ENCODE results near the gene CALML4.
"Not testable (repeated sequence)": the region's sequence is repeated elsewhere in the genome, so short reads cannot be mapped to it uniquely, and the experiment has no call there.

CALML4 gene

DNA sequence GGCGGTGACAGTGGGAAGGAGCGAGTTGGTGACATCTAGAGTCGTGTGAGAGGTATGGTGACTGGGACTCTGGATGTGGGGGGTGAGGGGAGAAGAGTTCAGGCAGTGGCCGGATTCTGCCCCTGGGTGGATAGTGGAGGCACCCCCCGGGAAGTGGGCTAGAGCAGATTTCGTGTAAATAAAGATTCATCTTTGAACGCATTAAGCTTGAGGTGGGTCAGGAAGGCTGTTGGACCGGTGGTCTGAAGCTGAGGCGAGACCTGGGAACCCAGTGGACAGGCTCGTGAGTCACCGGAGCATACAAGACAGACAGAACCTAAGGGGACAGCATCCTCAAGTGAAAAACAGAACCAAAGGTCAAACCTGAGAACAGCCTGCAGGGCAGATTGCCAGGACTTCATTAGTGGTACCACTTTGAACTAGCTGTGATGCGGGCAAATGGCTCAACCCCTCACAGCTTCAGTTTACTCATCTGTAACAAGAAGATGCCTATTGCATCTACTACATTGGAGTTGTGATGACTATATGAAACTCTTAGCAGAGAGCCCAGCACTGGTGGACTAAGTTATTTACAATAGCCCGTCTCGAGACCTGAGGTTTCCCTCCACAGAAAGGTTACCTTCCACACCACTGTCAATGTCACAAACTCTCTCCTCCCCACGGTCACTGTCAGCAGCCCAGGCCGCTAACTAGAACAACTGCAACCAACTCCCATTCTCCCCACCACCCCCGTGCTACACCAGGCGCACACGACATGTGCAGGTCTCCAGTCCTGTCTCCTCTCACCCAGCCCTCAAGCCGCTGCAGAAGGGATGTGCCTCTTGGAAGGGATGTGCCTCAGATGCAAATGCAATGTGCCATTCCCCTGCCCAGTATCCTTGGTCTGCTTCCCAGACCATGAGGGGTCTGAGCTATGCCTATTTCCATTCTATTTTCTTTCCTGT lies 25.3 kb upstream of the CALML4 start:
- POLR2A ChIA-PET: no interaction called here
- TF ChIP-seq CTCF (IDR thresholded peaks at IDR 0.05; ENCODE audit: control extremely low read depth, extremely low read depth, low read depth, missing control alignments): no peak
- no peak for DNase-seq (ENCODE audit: extremely low spot score)
- CTCF ChIA-PET: interaction anchor here (2.1 to 5.0 kb wide), 3 partner anchors 20 to 76 kb away, joined by 4 to 29 read pairs (median 25); no protein-coding TSS in a partner anchor

DNA sequence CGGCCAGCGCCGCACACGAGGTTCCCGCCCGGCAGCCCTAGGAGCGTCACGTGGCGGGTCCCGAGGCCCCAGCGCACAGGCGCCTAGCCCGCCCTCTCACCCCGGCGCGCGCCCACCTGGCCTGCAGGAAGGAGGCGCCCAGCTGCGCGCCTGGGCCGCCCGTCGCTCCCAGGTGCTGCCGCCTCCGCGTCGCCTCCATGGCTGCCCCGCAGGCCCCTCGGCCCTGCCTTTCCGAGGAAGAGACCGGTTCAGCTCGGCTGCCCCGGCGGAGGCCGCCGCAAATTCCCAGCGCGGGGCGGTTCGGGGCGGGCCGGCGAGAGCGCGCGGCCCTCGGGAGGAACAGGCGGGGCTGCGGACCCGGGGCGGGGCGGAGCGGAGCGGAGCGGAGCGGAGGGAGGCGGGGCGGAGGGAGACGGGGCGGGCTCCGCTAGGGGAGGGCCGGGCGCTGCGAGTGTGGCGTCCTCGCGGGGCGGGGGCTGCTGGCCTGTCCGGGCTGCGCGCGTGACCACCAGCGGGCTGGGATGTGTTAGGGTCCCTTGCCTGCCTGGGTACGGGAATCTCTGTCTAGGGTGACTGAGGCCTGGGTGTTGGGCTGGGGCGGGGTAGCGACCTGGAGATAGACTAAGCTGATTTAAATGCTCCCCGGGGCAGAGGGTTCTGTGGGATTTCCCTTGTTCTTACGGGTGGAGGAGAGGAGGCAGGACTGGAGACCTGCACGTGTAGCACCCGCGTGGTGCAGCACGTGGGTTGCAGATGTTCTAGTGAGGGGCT lies 24.4 kb upstream of the CALML4 start, which contains the start of gene CLN6:
TSS of gene CLN6 (minus strand) at position 343 of the 771 bp plus-strand sequence. CDS start at position 199, 144 bp downstream.
- POLR2A ChIA-PET: interaction anchor here (0.6 kb wide), 1 partner anchor 35 kb away, joined by 3 read pairs; no protein-coding TSS in a partner anchor
- TF ChIP-seq CTCF (IDR thresholded peaks at IDR 0.05; ENCODE audit: control extremely low read depth, extremely low read depth, low read depth, missing control alignments): no peak
- peak; percentile 95 for DNase-seq (ENCODE audit: extremely low spot score)
- CTCF ChIA-PET: interaction anchor here (1.2 to 5.0 kb wide), 6 partner anchors 10 to 392 kb away, joined by 3 to 29 read pairs (median 4); no protein-coding TSS in a partner anchor

GRCh38 chr15:68228971-68229385 lies 23.8 kb upstream of the CALML4 start:
- POLR2A ChIA-PET: interaction anchor here (0.6 kb wide), 1 partner anchor 34 kb away, joined by 3 read pairs; no protein-coding TSS in a partner anchor
- TF ChIP-seq CTCF (IDR thresholded peaks at IDR 0.05; ENCODE audit: control extremely low read depth, extremely low read depth, low read depth, missing control alignments): no peak
- peak; percentile 33 for DNase-seq (ENCODE audit: extremely low spot score)
- CTCF ChIA-PET: interaction anchor here (1.2 to 5.0 kb wide), 5 partner anchors 10 to 391 kb away, joined by 3 to 29 read pairs (median 5); no protein-coding TSS in a partner anchor

- no peak for TF ChIP-seq CTCF (IDR thresholded peaks at IDR 0.05; ENCODE audit: control extremely low read depth, extremely low read depth, low read depth, missing control alignments)
- ChIA-PET POLR2A (no interaction called here), CTCF (interaction anchor here (1.2 to 5.0 kb wide), 5 partner anchors 9 to 391 kb away, joined by 3 to 29 read pairs (median 5); no protein-coding TSS in a partner anchor)
- DNase-seq (ENCODE audit: extremely low spot score): no peak
These were observed 23.2 kb upstream of the CALML4 start for GRCh38 chr15:68228143-68228970.

GRCh38 chr15:68227643-68228142 lies 22.6 kb upstream of the CALML4 start:
- no peak for TF ChIP-seq CTCF (IDR thresholded peaks at IDR 0.05; ENCODE audit: control extremely low read depth, extremely low read depth, low read depth, missing control alignments)
- CTCF ChIA-PET: interaction anchor here (1.2 to 5.0 kb wide), 3 partner anchors 8 to 17 kb away, joined by 3 to 29 read pairs (median 5); no protein-coding TSS in a partner anchor
- POLR2A ChIA-PET: no interaction called here
- DNase-seq (ENCODE audit: extremely low spot score): no peak

GRCh38 chr15:68225442-68225841 lies 20.3 kb upstream of the CALML4 start:
- POLR2A ChIA-PET; DNase-seq (ENCODE audit: extremely low spot score): not testable (repeated sequence)
- CTCF ChIA-PET: interaction anchor here (2.0 kb wide), 1 partner anchor 15 kb away, joined by 11 read pairs; no protein-coding TSS in a partner anchor
